HG02588 (cell line): ENCODE data around the gene INSYN2A.

Experiments
- ATAC-seq: cut with Tn5 transposase; IDR thresholded peaks from one replicate; pipeline ENCODE4 v1.9.1; 2021; ENCODE audit warnings: mild to moderate bottlenecking, moderate library complexity; ENCODE audit not compliant: unreplicated experiment

Gene INSYN2A

DNA sequence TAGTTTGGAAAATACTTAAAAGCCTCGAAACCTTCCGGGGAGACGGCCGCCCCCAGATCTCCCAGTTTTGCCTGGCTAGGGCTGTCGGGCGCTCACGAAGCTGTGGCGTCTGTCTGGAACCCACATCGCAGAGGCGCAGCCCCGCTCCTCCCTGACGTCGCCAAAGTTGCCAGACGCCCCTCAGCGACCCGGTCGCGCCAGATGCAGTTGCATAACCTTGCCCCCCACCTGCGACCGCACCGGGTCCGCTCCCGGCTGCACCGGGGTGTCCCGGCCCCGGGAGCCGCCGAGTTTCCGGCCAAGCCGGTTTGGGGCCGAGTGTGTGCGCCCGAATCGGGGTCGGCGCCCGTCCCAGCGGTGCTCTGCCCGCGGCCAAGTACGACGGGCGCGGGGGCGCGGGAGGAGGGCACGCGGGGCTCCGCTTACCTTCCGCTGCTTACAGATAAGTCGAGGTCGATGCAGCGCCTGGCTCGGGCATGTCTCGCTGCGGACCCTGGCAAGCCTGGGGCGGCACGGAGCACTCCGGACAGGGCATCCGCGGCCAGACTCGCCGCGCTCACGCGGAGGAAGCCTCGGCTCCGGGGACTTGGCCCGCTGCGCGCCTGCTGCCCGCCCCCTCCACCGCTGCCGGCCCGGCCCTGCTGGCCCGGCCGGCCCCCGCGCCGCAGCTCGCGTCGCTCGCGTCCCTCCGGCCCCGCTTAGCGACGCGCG lies 665 bp downstream of the INSYN2A start:
- no peak for ATAC-seq

- no peak for ATAC-seq
Observed at GRCh38 chr10:127195041-127195506, 1.3 kb downstream of the INSYN2A start.

DNA sequence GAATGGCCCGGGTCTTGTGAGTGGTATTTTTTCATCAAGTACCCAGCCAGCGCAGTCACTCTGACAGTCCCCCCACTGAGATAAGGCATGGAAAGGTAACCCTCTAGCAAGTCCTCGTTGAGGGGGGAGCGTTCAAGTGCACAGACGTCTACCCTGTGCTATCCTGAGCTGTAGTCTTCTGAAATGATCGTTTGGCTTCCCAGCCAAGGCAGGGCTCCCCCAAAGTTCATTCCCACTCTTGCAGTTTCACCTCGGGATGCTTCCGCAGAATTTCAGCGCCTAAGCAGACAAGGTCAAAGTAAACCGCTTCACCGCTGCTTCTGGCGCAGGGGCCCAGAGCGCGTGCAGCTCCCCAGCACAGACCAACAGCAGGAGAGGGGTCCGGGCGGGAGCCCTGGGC lies 1.8 kb downstream of the INSYN2A start:
- ATAC-seq = no peak

DNA sequence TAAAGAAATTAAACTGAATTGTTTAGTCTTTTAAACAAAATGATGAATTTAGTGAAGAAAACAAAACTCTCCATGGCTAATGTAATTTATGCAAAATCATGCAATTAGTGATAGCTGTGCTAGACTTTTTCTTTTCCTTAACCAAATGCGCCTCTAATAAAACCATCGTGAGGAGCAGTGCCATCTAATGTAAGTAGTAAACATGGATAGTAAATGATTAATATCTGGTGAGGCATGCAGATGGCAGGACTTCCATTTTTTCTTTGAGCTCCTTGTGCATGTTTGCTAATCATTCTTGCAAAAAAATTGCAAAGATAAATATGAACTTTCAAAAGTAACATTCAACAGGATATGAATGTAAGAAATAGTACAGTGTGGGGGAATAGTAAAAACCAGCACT lies 2.3 kb downstream of the INSYN2A start:
- ATAC-seq = no peak

DNA sequence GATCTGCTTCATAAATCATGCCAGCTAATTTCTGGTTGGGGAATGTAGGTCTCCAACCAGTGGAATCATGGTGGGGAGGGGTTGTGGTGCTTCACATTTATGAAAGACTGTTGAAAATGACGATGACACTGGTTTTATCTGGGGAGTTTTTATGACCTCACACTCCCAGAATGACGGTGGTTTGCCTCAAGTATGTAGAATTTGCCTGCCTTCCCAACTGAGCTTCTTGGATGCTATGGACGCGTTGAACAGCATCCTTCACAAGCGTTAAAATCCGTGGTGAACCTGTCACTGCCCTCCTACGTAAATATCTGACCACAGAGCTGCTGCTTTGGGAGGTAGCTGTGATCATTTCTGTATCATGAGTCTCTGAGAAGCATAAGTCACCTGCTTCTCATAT lies 3.3 kb downstream of the INSYN2A start:
- ATAC-seq = no peak

DNA sequence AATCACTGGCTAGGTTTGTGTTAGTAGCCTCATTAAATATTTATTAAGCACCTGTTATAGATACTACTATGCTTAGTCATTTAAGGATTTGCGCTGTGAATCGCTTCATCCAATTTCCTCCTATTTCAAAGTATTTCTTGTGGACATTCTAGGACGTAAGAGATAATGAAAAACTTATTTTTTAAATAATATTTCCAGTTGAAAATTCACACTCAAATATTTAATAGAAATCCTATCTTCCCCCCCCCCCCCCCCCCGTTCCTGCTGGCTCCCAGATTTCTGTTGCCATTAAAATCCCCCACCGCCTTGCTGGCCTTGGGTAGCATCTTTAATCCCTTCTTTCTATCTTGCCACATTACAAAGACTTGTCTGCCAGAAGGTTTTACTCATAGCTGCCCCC lies 6.0 kb downstream of the INSYN2A start:
- ATAC-seq = no peak

DNA sequence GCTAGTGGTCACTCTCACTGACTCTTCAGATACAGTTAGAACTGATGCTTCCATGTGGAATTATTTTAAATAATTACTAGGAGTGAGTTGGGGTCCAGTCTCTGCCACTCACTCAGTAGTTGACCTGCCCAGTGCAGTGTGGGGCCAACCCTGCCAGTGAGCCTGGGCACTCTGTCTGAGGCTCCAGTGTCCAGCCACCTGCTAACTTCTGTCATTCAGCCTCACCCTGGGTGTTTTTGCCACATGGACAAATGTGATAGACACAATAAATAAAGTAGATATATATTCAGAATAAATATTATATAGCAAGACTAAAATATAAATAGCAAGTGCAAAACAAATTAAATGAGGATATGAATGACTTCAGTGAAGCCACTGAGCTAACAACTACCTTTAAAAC lies 7.2 kb downstream of the INSYN2A start:
- ATAC-seq = no peak

DNA sequence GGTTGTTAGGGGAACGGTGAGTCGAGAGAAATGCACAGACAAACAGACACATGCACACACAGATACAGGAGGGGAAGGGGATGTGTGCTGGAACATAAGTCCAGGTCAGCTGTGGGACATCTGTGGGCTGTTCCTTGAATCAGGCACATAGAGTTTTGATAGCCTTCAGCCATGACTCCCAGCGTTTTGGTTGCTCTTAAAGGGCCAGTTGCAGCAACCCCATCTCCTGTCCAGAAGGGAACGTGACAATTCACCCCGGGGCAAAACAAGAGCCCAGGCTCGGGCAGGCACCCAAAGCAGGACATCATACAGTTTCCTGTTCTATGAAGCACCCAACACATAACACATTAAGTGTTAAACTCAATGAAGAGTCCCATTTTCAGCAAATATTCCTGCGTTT lies 9.6 kb downstream of the INSYN2A start:
- ATAC-seq = no peak

DNA sequence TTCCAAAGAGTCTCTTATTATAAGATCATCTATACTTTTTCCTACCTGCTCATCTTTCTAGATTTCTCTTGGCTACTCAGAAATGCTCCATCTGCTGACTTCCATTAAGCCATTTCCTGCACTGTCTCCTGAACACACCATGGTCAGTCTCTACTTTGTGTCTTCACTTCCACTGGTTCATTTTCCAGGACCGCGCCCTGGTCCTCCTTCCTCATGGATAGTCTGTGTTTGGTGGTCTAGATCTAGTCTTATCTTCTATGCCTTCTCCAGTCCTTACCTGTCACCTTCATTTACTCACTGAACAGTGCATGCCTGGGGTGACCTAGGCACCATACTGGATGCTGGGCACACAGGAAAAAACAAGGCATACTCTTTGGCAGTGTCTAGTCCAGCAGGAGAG lies 11.8 kb downstream of the INSYN2A start:
- ATAC-seq = no peak

- ATAC-seq = no peak
Observed at GRCh38 chr10:127182161-127182560, 14.2 kb downstream of the INSYN2A start.

GRCh38 chr10:127179612-127180250 lies 16.7 kb downstream of the INSYN2A start:
- ATAC-seq = no peak

DNA sequence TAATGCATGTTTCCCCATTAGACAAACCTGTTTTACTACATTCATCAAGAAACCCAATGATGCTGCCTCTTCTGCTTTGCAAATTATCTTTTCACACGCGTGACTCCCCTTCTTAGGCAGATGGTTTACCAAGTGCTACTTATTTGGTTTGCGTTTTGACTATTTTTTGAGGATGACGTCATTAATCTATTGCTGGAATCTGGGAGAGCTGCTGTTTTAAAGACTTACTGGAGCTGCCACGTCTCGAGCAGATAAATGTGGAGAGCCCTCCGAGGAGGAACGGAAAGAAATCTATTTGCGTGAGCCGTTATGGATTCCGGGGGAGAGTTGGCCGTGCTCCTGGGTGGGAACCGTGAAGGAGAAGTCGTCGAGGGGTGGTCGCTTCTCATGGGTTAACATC lies 19.7 kb downstream of the INSYN2A start:
- ATAC-seq = no peak

DNA sequence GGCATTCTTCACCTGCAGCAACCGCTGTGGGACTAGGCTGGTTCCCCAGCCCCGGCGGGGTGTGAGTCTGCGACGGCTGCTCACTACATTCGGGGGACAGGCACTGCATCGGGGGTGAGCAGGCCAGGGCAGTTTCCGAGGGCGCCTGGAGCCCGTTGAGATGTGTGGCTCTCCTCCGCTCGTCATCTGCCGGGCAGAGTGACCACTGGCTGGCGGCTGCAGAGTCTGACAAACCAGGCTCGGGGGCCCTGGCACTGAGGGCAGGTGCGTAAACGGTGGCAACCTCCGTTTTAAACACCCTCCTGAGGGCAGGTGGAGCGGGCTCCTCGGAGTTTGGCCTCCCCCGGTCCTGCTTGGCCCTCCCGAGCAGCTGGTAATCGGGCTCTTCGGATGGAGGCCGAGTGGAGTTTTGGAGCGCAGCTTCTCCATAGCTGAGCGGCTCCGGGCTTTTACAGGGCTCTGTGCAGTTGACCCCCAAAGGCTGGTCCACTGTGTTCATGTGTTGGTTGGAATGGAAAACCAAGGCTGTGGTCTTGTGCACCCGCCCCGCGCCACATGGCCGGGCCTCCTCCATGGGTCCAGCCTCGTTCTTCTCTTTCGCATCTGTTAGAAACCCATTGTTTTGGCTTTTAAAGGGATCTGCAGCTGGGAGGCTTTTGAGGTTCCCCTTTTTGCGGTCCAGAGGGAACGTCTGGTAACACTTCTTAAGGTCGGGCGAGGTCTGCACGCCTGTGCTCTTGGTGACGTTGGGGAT lies 20.9 kb downstream of the INSYN2A start:
- ATAC-seq = no peak

- no peak for ATAC-seq
Observed at GRCh38 chr10:127174866-127175265, 21.5 kb downstream of the INSYN2A start.

DNA sequence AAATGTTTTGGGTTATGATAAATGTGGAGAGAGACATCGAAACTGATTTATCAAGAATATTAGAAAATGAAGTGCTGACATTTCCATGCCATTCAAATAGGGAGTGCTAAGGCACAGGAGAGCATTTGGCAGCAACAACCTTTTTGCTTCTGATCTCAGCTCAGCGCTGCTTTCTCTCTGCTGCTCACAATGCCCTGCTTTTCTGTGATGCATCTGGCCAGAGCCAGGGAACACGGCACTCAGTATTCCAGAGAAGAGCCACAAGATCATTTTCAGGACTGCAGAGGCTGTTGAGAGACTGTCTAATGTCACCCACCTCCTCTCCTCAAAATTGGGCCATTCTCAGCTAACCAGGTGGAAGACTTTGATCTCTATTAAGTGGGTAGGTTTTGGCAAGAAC lies 28.1 kb downstream of the INSYN2A start:
- ATAC-seq = no peak

DNA sequence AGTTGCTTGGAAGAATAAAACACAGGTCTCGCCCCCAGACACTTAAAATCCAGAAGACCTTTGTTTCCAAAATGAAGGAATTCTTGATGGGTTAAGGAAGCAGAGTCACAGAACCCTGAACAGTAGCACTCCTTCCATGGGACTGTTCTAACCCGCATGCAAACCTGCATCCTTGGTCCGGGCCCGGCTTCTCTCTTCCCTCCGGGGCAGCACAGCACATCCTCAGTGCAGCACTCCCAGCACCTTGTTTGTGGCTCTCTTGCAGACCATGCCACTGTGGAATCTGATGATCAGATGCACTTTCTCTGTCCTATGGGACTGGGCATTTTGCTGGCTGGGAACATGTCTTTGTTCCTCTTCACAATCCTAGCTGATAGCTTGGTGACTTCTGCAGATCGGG lies 33.5 kb downstream of the INSYN2A start:
- no peak for ATAC-seq

GRCh38 chr10:127161482-127161881 lies 34.9 kb downstream of the INSYN2A start:
- no peak for ATAC-seq

- ATAC-seq = no peak
Observed at GRCh38 chr10:127159648-127160245, 36.6 kb downstream of the INSYN2A start.

- ATAC-seq = no peak
Observed at GRCh38 chr10:127158662-127159061, 37.7 kb downstream of the INSYN2A start.

- ATAC-seq = no peak
Observed at GRCh38 chr10:127157506-127158200, 38.7 kb downstream of the INSYN2A start.

GRCh38 chr10:127157089-127157488 lies 39.3 kb downstream of the INSYN2A start:
- ATAC-seq = no peak
